Activated CD8-positive, alpha-beta T cell treated with anti-CD3 and anti-CD28 coated beads for 36 hours (primary cell): Measurements from ENCODE around the gene NEUROD2. TPM values are rescaled to one million over a fixed set of nuclear protein-coding genes. Genes with fewer than 3 reads are reported as not detected.

Source experiments
- ATAC-seq: fragments of 200-7000 bp; cut with Tn5 transposase; one replicate; pipeline ENCODE4 v1.10.0; 2021; ENCODE audit warnings: mild to moderate bottlenecking, moderate library complexity
- CTCF ChIA-PET: fragments of 350-600 bp; sonication (Branson Sonifier 250); formaldehyde crosslinking; loops from one replicate; lab custom pipeline; 2021; ENCODE audit warnings: antibody characterized with exemption; lab: Charles Lee
- POLR2A ChIA-PET: fragments of 350-600 bp; sonication (Branson Sonifier 250); formaldehyde crosslinking; loops from one replicate; lab custom pipeline; 2021; ENCODE audit warnings: antibody characterized with exemption; lab: Charles Lee
- DNase-seq: peaks from one replicate; pipeline ENCODE4 v3.0.0-alpha.2; 2020
- H3K27ac Mint-ChIP-seq: one replicate; pipeline ENCODE4 v1.8.0; 2021; ENCODE audit warnings: mild to moderate bottlenecking, mixed read lengths
- H3K27me3 Mint-ChIP-seq: one replicate; pipeline ENCODE4 v1.8.0; 2021; ENCODE audit warnings: mixed read lengths
- H3K36me3 Mint-ChIP-seq: one replicate; pipeline ENCODE4 v1.8.0; 2021; ENCODE audit warnings: low read depth, mixed read lengths
- H3K4me1 Mint-ChIP-seq: one replicate; pipeline ENCODE4 v1.8.0; 2021; ENCODE audit warnings: low read depth, mixed read lengths
- H3K4me3 Mint-ChIP-seq: one replicate; pipeline ENCODE4 v1.8.0; 2021; ENCODE audit warnings: mild to moderate bottlenecking, moderate library complexity, mixed read lengths
- H3K9me3 Mint-ChIP-seq: one replicate; pipeline ENCODE4 v1.8.0; 2021; ENCODE audit warnings: mixed read lengths
- CTCF ChIP-seq: fragments of 200-600 bp; IDR thresholded peaks from one replicate; pipeline ENCODE4 v1.8.0; 2022; ENCODE audit warnings: antibody characterized with exemption, mild to moderate bottlenecking
- intact Hi-C: fragments of 100-400 bp; cut with micrococcal nuclease; formaldehyde crosslinking; loops from one replicate; pipeline ENCODE4 v1.10.0; 2022
- total RNA-seq, 2 experiments: library from RNA; stranded (reverse); gene quantifications; one replicate each; pipeline ENCODE4 v1.2.3, GENCODE V29; 2021

The NEUROD2 gene
- total RNA-seq, 2 experiments from 2014 or later = not detected

GRCh38 chr17:39647256-39647655 lies 39.5 kb upstream of the NEUROD2 start:
- TF ChIP-seq CTCF = no peak
- peaks cover 51% of the 10 kb centered on the region for H3K4me1 Mint-ChIP-seq
- H3K36me3 Mint-ChIP-seq = peaks cover 2% of the 10 kb centered on the region
- DNase-seq = no peak
- CTCF ChIA-PET = interaction anchor here (1.2 to 11.1 kb wide), 4 partner anchors 12 to 24 kb away, joined by 3 to 111 read pairs (median 7); partner anchors contain the start of gene PPP1R1B
- no peak overlapping the region for H3K4me3 Mint-ChIP-seq
- no peaks in the 10 kb centered on the region for H3K27me3 Mint-ChIP-seq
- intact Hi-C loops = no loop called here
- no peaks in the 10 kb centered on the region for H3K9me3 Mint-ChIP-seq
- POLR2A ChIA-PET = interaction anchor here (1.4 kb wide), 1 partner anchor 10 kb away, joined by 4 read pairs; no protein-coding TSS in a partner anchor
- H3K27ac Mint-ChIP-seq = no peak overlapping the region
- no peak for ATAC-seq

GRCh38 chr17:39643271-39643670 lies 35.6 kb upstream of the NEUROD2 start:
- Mint-ChIP-seq H3K27ac (no peak overlapping the region), H3K4me1 (peaks cover 58% of the 10 kb centered on the region), H3K4me3 (no peak overlapping the region), H3K27me3 (no peaks in the 10 kb centered on the region), H3K9me3 (no peaks in the 10 kb centered on the region), H3K36me3 (no peaks in the 10 kb centered on the region)
- ATAC-seq (peak; percentile 12), DNase-seq (no peak)
- intact Hi-C loops = no loop called here
- CTCF ChIA-PET = interaction anchor here (1.1 to 11.1 kb wide), 7 partner anchors 8 to 44 kb away, joined by 3 to 111 read pairs (median 5); partner anchors contain the start of genes PGAP3, PNMT and PPP1R1B
- POLR2A ChIA-PET = interaction anchor here (0.5 to 2.0 kb wide), 2 partner anchors 20 to 129 kb away, joined by 3 to 5 read pairs; no protein-coding TSS in a partner anchor
- TF ChIP-seq CTCF = no peak

- no peak for TF ChIP-seq CTCF
- Mint-ChIP-seq H3K4me1 (peaks cover 63% of the 10 kb centered on the region), H3K9me3 (no peaks in the 10 kb centered on the region), H3K36me3 (peaks cover 5% of the 10 kb centered on the region), H3K27ac (peak overlapping the region; percentile 39), H3K4me3 (no peak overlapping the region), H3K27me3 (no peaks in the 10 kb centered on the region)
- POLR2A ChIA-PET = interaction anchor here (2.0 kb wide), 1 partner anchor 19 kb away, joined by 5 read pairs; no protein-coding TSS in a partner anchor
- CTCF ChIA-PET = interaction anchor here (1.1 to 11.1 kb wide), 6 partner anchors 10 to 45 kb away, joined by 3 to 111 read pairs (median 21); partner anchors contain the start of genes PGAP3, PNMT and PPP1R1B
- ATAC-seq (no peak), DNase-seq (no peak)
- intact Hi-C loops = no loop called here
Observed at GRCh38 chr17:39642291-39643074, 34.8 kb upstream of the NEUROD2 start.

GRCh38 chr17:39641883-39642282 lies 34.2 kb upstream of the NEUROD2 start:
- TF ChIP-seq CTCF = no peak
- no peak overlapping the region for H3K4me3 Mint-ChIP-seq
- H3K4me1 Mint-ChIP-seq = peaks cover 61% of the 10 kb centered on the region
- CTCF ChIA-PET = interaction anchor here (0.9 to 11.1 kb wide), 7 partner anchors 11 to 112 kb away, joined by 3 to 111 read pairs (median 3); partner anchors contain the start of genes PGAP3, PNMT and PPP1R1B
- intact Hi-C loops = no loop called here
- no peak for ATAC-seq
- no peaks in the 10 kb centered on the region for H3K27me3 Mint-ChIP-seq
- H3K9me3 Mint-ChIP-seq = no peaks in the 10 kb centered on the region
- H3K27ac Mint-ChIP-seq = no peak overlapping the region
- H3K36me3 Mint-ChIP-seq = peaks cover 5% of the 10 kb centered on the region
- no peak for DNase-seq
- POLR2A ChIA-PET = no interaction called here

GRCh38 chr17:39641097-39641496 lies 33.4 kb upstream of the NEUROD2 start:
- Mint-ChIP-seq H3K27ac (peak overlapping the region; percentile 73), H3K9me3 (no peaks in the 10 kb centered on the region), H3K4me1 (peaks cover 65% of the 10 kb centered on the region), H3K36me3 (peaks cover 5% of the 10 kb centered on the region), H3K4me3 (no peak overlapping the region), H3K27me3 (no peaks in the 10 kb centered on the region)
- no peak for ATAC-seq
- intact Hi-C loops = no loop called here
- TF ChIP-seq CTCF = no peak
- POLR2A ChIA-PET = no interaction called here
- CTCF ChIA-PET = interaction anchor here (0.9 to 11.1 kb wide), 5 partner anchors 10 to 113 kb away, joined by 3 to 111 read pairs (median 3); partner anchors contain the start of genes PNMT and PPP1R1B
- DNase-seq = no peak
